Measurements from ENCODE around the gene TMEM238.
"Not testable (repeated sequence)": the region's sequence is repeated elsewhere in the genome, so short reads cannot be mapped to it uniquely, and the experiment has no call there.

Gene TMEM238

DNA sequence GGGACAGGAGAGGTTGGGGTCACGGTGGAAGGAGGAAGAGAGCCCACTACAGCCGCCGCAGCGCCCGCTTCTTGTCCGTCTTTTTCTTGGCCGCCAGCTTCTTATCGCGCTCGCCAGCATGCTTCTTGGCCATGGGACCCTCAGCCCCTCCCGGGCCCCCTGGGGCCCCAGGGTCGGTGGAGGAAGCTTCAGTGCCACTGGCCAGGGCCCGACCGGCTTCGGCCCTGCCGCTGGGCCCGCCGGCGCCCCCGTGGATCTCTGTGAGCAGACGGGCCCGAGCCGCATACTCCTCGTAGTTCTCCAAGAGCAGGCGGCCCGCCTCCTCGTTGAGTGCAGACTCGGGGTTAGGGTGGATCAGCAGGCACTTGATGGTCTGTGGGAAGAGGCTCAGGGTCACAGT is 17.3 kb upstream of the TMEM238 start:
- not testable (repeated sequence) for H3K4me3 ChIP-seq (ENCODE audit: extremely low read depth, insufficient read depth, low read length, poor library complexity, severe bottlenecking); H3K9me3 ChIP-seq (ENCODE audit: control insufficient read depth, low read length); H3K27ac ChIP-seq (ENCODE audit: low read depth, low read length, severe bottlenecking)
- Histone ChIP-seq H3K4me1 (ENCODE audit: control insufficient read depth, insufficient read depth, low read length, poor library complexity, severe bottlenecking) (peaks cover 12% of the 10 kb centered on the region), H3K36me3 (ENCODE audit: control insufficient read depth, insufficient read depth, low read length) (peaks cover 61% of the 10 kb centered on the region)
- 76% methylated on average over 4 of the region's 28 CpGs; no CpG with 5 or more reads in 1 of the 2 experiments for WGBS, 2 experiments (ENCODE audit: insufficient coverage in 2 of 2)

DNA sequence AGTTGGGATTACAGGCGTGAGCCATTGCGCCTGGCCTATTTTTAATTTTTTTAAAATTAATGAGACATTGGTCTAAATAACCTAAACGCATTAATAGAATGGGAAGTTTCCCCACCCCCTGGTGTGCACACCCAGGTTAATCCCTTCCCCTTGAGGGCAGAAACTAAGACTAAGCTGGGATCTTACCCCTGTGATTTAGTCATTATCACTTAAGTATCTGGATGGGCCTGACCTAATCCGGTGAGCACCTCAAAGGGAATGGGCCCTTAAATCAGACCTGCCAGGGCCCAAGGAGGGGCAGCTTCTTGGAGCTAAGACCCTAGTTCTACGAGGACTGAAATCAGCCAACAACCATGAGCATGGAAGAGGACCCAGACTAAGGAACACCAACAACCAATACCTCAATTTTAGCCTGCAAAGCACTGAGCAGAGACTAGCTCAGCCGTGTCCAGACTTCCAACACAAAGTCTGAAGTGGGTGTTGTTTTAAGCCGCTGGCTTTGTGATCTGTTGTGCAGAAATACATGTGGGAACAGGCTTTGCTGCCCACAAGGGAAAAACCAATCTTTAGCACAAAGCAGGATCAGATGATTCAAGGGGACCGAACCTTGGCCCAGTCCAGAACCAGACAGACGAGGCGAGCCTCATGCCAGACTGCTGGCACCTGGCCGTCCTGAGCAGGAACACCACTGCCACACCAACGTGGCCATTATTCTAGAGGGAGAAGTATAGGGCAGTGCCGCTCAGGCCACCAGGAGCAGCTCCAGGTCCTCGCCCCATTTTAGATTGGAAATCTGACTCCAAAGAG is 16.4 kb upstream of the TMEM238 start:
- Histone ChIP-seq H3K9me3 (ENCODE audit: control insufficient read depth, low read length) (no peaks in the 10 kb centered on the region), H3K27ac (ENCODE audit: low read depth, low read length, severe bottlenecking) (no peak overlapping the region), H3K36me3 (ENCODE audit: control insufficient read depth, insufficient read depth, low read length) (peaks cover 52% of the 10 kb centered on the region), H3K4me3 (ENCODE audit: extremely low read depth, insufficient read depth, low read length, poor library complexity, severe bottlenecking) (no peak overlapping the region), H3K4me1 (ENCODE audit: control insufficient read depth, insufficient read depth, low read length, poor library complexity, severe bottlenecking) (peaks cover 3% of the 10 kb centered on the region)
- 97 to 98% methylated on average over 10 to 11 of the region's 14 CpGs for WGBS, 2 experiments (ENCODE audit: insufficient coverage in 2 of 2)

DNA sequence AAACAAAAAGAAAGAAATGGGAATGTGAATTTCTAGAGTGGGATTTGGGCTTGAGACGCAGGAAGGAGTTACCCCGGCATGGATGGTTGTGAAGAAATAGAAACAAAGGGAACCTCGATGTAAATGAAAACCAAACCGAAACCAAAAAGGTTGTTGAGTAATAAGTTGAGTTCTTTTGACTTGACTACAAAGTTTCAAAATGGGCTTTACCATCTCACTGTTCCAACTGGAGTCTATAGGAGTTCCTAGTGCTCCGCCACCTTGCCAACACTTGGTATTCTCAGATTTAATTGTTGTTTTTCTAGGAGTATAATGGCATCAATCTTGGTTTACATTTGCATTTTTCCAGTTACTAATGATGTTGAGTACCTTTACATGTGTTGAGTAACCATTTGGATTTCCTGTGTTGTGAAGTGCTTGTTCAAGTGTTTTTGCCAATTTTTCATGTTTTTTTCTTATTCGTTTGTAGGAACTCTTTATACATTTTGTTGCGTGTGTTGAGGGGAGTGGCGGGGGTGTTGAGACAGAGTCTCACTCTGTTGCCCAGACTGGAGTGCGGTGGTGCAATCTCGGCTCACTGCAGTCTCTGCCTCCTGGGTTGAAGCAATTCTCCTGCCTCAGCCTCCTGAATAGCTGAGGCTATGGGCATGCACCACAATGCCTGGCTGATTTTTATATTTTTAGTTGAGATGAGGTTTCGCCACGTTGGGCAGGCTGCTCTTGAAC is 14.3 kb upstream of the TMEM238 start:
- Histone ChIP-seq H3K4me1 (ENCODE audit: control insufficient read depth, insufficient read depth, low read length, poor library complexity, severe bottlenecking) (no peaks in the 10 kb centered on the region), H3K27ac (ENCODE audit: low read depth, low read length, severe bottlenecking) (no peak overlapping the region), H3K4me3 (ENCODE audit: extremely low read depth, insufficient read depth, low read length, poor library complexity, severe bottlenecking) (no peak overlapping the region), H3K36me3 (ENCODE audit: control insufficient read depth, insufficient read depth, low read length) (peaks cover 30% of the 10 kb centered on the region), H3K9me3 (ENCODE audit: control insufficient read depth, low read length) (no peaks in the 10 kb centered on the region)
- WGBS, 2 experiments (ENCODE audit: insufficient coverage in 2 of 2): 94 to 97% methylated on average over 9 of the region's 12 CpGs

DNA sequence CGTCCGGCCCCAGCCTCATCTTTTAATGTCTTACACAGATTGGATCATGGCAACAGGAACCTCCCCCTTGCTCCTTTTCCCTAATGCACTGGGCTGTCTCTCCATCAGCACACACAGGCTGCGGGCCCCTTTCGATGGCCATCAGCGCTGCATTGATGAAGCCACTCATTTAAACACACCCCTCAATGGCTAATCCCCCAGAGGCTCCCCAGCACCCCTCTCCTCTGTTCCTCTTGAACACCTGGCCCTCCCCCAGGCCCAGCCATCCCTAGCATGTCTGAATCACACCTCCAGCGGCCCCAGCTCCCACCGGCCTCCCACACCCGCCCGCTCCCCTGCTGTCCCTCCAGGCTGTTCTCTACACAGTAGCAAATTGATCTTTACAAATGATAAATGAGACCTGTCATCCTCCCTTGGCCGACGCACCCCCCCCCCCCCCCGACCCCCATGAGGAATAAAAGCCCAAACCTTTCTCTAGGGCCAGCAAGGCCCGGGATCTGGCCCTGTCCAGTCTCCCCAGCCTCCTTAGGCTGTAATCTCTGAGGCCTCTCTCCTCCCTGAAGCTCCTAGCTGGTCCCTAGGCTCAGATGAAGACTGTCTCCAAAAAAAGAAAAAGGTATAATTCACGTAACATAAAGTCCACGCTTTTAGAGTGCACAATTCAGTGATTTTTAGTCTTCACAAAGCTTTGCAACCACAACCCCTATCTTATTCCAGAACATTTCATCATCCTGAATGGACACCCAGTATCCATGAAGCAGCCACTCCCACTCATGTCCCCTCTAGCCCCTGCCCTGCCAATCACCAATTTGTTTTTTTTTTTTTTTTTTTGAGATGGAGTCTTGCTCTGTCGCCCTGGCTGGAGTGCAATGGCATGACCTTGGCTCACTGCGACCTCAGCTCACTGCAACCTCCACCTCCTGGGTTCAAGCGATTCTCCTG is 9.0 kb upstream of the TMEM238 start:
- 28 to 32% methylated on average over 15 to 17 of the region's 18 CpGs for WGBS, 2 experiments (ENCODE audit: insufficient coverage in 2 of 2)
- H3K4me1 ChIP-seq (ENCODE audit: control insufficient read depth, insufficient read depth, low read length, poor library complexity, severe bottlenecking): peaks cover 22% of the 10 kb centered on the region
- H3K27ac ChIP-seq (ENCODE audit: low read depth, low read length, severe bottlenecking): peak overlapping the region; percentile 41
- H3K9me3 ChIP-seq (ENCODE audit: control insufficient read depth, low read length): no peaks in the 10 kb centered on the region
- no peak overlapping the region for H3K4me3 ChIP-seq (ENCODE audit: extremely low read depth, insufficient read depth, low read length, poor library complexity, severe bottlenecking)
- peaks cover 31% of the 10 kb centered on the region for H3K36me3 ChIP-seq (ENCODE audit: control insufficient read depth, insufficient read depth, low read length)

DNA sequence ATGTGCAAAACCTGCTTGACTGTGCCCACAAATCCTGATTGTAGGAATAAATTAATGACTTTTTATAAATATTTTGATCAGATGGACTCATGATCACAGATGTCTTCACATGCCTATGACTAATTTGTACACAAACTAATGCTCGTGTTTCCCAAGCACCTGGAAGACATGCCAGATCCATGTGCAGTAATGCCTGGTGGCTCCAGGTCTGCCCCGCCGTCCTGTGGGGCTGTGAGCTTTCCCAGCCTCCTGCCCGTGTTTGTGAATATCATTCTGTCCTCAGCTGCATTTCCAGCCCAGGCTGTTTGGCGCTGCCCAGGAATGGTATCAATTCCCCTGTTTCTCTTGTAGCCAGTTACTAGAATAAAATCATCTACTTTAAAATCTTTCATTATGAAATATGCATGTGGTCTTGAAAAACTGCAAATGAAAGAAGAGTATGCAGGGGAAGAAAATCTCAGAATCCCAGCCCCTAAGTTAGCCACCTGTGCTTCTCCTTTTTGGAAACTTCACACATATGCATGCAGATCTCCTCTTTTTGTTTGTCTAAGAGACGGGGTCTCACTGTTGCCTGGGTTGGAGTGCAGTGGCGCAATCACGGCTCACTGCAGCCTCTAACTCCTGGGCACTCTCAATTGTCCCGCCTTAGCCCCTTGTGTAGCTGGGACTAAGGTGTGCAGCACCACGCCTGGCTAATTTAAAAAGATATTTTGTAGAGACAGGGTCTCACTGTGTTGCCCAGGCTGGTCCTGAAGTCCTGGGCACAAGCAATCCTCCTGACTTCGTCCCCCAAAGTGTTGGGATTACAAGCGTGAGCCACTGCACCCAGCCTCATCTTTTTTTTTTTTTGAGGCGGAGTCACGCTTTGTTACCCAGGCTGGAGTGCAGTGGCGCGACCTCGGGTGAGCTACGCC is 7.9 kb upstream of the TMEM238 start:
- no peaks in the 10 kb centered on the region for H3K9me3 ChIP-seq (ENCODE audit: control insufficient read depth, low read length)
- no peak overlapping the region for H3K27ac ChIP-seq (ENCODE audit: low read depth, low read length, severe bottlenecking)
- 52 to 59% methylated on average over 14 to 17 of the region's 18 CpGs for WGBS, 2 experiments (ENCODE audit: insufficient coverage in 2 of 2)
- H3K4me3 ChIP-seq (ENCODE audit: extremely low read depth, insufficient read depth, low read length, poor library complexity, severe bottlenecking): no peak overlapping the region
- H3K36me3 ChIP-seq (ENCODE audit: control insufficient read depth, insufficient read depth, low read length): peaks cover 42% of the 10 kb centered on the region
- H3K4me1 ChIP-seq (ENCODE audit: control insufficient read depth, insufficient read depth, low read length, poor library complexity, severe bottlenecking): peaks cover 34% of the 10 kb centered on the region

DNA sequence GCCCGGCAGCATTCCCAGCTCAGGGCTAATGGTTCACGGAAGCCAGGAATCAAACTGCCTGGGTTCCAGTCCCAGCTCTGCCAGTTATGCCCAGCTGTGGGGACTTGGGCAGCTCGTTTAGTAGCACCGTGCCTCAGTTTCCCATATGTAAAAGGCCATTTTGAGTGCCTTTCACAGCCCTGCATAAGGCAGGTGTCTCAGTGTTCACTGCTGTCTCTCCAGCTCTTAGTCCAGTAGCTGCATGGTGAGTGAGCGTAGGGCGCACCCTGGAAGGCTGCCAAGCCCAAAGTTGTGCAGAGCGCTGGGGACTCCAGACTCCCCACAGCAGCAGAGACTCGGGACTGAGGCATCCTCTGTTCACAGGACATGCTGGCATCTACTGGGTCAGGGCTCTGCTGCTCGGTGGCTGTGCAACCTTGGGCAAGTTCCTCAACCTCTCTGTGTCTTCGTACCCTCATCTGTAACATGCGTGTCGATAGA is 7.1 kb upstream of the TMEM238 start:
- H3K27ac ChIP-seq (ENCODE audit: low read depth, low read length, severe bottlenecking): no peak overlapping the region
- H3K9me3 ChIP-seq (ENCODE audit: control insufficient read depth, low read length): no peaks in the 10 kb centered on the region
- 94% methylated on average over 9 to 12 of the region's 12 CpGs for WGBS, 2 experiments (ENCODE audit: insufficient coverage in 2 of 2)
- peaks cover 49% of the 10 kb centered on the region for H3K36me3 ChIP-seq (ENCODE audit: control insufficient read depth, insufficient read depth, low read length)
- no peak overlapping the region for H3K4me3 ChIP-seq (ENCODE audit: extremely low read depth, insufficient read depth, low read length, poor library complexity, severe bottlenecking)
- peaks cover 34% of the 10 kb centered on the region for H3K4me1 ChIP-seq (ENCODE audit: control insufficient read depth, insufficient read depth, low read length, poor library complexity, severe bottlenecking)

DNA sequence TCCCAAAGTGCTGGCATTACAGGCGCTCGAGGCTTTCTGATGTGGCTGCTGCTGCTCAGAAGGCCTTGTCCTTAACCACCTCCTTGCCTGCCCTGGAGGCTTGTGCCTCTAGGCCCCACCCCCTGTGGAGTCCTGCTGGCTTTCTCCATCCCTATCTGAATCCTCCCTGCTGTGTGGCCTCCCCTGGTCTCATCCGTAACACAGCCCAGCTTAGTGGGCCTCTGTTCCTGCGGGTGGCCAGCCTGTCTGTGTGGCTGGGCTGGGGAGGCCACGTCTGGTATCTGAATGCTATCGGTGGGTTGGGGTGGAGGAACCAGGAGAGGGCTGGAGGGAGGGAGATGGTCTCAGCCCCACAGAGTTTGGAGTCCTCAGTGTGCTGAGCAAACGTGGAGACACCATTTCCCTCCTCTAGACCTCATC is 6.4 kb upstream of the TMEM238 start:
- Histone ChIP-seq H3K4me3 (ENCODE audit: extremely low read depth, insufficient read depth, low read length, poor library complexity, severe bottlenecking) (no peak overlapping the region), H3K9me3 (ENCODE audit: control insufficient read depth, low read length) (no peaks in the 10 kb centered on the region), H3K4me1 (ENCODE audit: control insufficient read depth, insufficient read depth, low read length, poor library complexity, severe bottlenecking) (peaks cover 34% of the 10 kb centered on the region), H3K27ac (ENCODE audit: low read depth, low read length, severe bottlenecking) (no peak overlapping the region), H3K36me3 (ENCODE audit: control insufficient read depth, insufficient read depth, low read length) (peaks cover 49% of the 10 kb centered on the region)
- WGBS, 2 experiments (ENCODE audit: insufficient coverage in 2 of 2): 65 to 77% methylated on average over 5 to 6 of the region's 7 CpGs

DNA sequence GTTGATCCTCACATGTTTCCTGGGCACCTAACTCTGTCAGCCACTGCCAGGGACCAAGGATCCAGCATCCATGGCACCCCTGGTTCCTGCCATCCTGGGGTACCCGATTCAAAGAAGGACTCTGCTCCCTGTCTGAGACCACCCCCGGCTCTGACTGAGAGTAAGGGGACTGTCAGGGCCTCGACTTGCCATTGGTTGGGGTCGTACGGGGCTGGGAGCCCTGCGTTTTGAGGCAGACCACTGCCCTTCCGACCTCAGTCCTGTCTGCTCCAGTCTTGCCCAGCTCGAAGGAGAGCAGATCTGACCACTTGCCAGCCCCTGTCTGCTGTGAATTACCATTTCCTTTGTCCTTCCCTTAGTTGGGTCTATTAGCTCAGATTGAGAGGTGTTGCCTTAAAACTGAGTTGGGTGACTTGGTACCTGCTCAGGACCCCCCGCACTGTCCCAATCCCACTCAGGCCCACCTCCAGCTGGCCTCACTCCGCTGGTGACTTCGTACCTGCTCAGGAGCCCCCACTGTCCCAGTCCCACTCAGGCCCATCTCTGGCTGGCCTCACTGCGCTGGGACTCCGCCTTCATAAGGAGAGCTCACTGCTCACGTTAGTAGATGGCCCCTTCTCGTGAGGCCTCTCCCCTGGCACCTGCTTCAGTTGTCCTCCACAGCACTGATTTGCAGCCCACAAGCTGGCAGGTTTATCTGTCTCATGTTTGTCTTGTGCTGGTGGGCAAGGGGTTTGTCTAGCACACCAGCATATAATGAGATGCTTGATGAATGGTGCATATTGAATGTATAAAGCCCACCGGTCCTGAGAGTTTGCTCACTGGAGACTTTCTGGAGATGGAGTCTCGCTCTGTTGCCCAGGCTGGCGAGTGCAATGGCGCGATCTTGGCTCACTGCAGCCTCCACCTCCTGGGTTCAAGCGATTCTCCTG is 5.6 kb upstream of the TMEM238 start:
- WGBS, 2 experiments (ENCODE audit: insufficient coverage in 2 of 2): 88 to 94% methylated on average over 15 to 19 of the region's 21 CpGs
- Histone ChIP-seq H3K4me3 (ENCODE audit: extremely low read depth, insufficient read depth, low read length, poor library complexity, severe bottlenecking) (no peak overlapping the region), H3K27ac (ENCODE audit: low read depth, low read length, severe bottlenecking) (no peak overlapping the region), H3K9me3 (ENCODE audit: control insufficient read depth, low read length) (no peaks in the 10 kb centered on the region), H3K4me1 (ENCODE audit: control insufficient read depth, insufficient read depth, low read length, poor library complexity, severe bottlenecking) (peaks cover 38% of the 10 kb centered on the region), H3K36me3 (ENCODE audit: control insufficient read depth, insufficient read depth, low read length) (peaks cover 49% of the 10 kb centered on the region)

Data from mesodermal cell (in vitro differentiated cells).